WTC11 (cell line): ENCODE measurements around the gene TM9SF3.

Experiments used
- CBFB ChIP-seq: sonication (generic); formaldehyde crosslinking; IDR thresholded peaks from 2 replicates; pipeline ENCODE4 v1.8.1; 2022; ENCODE audit warnings: mild to moderate bottlenecking, low read depth, missing genetic modification reagents
- ESRRA ChIP-seq: sonication (generic); formaldehyde crosslinking; IDR thresholded peaks from 2 replicates; pipeline ENCODE4 v1.8.1; 2022; ENCODE audit warnings: mild to moderate bottlenecking, missing genetic modification reagents, borderline replicate concordance
- FOXJ3 ChIP-seq: sonication (generic); formaldehyde crosslinking; IDR thresholded peaks from 2 replicates; pipeline ENCODE4 v1.9.0; 2021; ENCODE audit warnings: missing genetic modification reagents, mild to moderate bottlenecking, borderline replicate concordance
- NFE2L1 ChIP-seq: sonication (generic); formaldehyde crosslinking; IDR thresholded peaks from 2 replicates; pipeline ENCODE4 v1.8.1; 2023; ENCODE audit warnings: missing genetic modification reagents
- NFYB ChIP-seq: sonication (generic); formaldehyde crosslinking; conservative IDR thresholded peaks from 2 replicates; pipeline ENCODE4 v1.8.0; 2022; ENCODE audit warnings: low read depth, missing genetic modification reagents
- SP1 ChIP-seq: sonication (generic); formaldehyde crosslinking; conservative IDR thresholded peaks from 2 replicates; pipeline ENCODE4 v1.8.1; 2022; ENCODE audit warnings: missing genetic modification reagents
- TF ChIP-seq, protein P1 (sequence below): fragments of 200-600 bp; IDR thresholded peaks from 2 replicates; pipeline ENCODE4 v1.8.0; 2022; ENCODE audit warnings: antibody characterized with exemption
- TF ChIP-seq, protein P2 (sequence below): sonication (generic); formaldehyde crosslinking; IDR thresholded peaks from 2 replicates; pipeline ENCODE4 v1.8.0; 2022; ENCODE audit warnings: missing genetic modification reagents
- TF ChIP-seq, protein P3 (sequence below): sonication (generic); formaldehyde crosslinking; IDR thresholded peaks from 2 replicates; pipeline ENCODE4 v1.8.0; 2022; ENCODE audit warnings: mild to moderate bottlenecking, missing genetic modification reagents

DNA sequence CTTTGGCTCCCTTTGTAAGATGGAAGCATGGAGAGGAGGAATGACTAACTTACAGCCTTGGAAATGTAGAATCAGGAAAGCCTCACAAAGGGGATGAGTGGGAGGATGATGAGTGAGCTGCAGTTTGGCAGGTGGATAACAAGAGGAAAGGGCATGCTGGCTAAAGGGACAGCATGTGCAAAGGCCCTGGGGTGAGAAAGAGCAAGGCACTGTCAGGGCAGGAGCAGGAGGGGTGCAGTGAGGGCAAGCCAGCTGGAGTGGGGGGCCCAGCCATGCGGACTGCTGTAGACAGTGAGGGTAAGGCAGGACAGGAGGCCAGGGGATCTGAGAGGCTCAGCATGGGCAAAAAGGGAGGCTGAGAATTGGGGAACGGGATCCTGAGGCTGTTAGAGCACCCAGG is 93.6 kb downstream of the TM9SF3 start:
- TF ChIP-seq, protein P1, sequence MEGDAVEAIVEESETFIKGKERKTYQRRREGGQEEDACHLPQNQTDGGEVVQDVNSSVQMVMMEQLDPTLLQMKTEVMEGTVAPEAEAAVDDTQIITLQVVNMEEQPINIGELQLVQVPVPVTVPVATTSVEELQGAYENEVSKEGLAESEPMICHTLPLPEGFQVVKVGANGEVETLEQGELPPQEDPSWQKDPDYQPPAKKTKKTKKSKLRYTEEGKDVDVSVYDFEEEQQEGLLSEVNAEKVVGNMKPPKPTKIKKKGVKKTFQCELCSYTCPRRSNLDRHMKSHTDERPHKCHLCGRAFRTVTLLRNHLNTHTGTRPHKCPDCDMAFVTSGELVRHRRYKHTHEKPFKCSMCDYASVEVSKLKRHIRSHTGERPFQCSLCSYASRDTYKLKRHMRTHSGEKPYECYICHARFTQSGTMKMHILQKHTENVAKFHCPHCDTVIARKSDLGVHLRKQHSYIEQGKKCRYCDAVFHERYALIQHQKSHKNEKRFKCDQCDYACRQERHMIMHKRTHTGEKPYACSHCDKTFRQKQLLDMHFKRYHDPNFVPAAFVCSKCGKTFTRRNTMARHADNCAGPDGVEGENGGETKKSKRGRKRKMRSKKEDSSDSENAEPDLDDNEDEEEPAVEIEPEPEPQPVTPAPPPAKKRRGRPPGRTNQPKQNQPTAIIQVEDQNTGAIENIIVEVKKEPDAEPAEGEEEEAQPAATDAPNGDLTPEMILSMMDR = no peak
- TF ChIP-seq, protein P2, sequence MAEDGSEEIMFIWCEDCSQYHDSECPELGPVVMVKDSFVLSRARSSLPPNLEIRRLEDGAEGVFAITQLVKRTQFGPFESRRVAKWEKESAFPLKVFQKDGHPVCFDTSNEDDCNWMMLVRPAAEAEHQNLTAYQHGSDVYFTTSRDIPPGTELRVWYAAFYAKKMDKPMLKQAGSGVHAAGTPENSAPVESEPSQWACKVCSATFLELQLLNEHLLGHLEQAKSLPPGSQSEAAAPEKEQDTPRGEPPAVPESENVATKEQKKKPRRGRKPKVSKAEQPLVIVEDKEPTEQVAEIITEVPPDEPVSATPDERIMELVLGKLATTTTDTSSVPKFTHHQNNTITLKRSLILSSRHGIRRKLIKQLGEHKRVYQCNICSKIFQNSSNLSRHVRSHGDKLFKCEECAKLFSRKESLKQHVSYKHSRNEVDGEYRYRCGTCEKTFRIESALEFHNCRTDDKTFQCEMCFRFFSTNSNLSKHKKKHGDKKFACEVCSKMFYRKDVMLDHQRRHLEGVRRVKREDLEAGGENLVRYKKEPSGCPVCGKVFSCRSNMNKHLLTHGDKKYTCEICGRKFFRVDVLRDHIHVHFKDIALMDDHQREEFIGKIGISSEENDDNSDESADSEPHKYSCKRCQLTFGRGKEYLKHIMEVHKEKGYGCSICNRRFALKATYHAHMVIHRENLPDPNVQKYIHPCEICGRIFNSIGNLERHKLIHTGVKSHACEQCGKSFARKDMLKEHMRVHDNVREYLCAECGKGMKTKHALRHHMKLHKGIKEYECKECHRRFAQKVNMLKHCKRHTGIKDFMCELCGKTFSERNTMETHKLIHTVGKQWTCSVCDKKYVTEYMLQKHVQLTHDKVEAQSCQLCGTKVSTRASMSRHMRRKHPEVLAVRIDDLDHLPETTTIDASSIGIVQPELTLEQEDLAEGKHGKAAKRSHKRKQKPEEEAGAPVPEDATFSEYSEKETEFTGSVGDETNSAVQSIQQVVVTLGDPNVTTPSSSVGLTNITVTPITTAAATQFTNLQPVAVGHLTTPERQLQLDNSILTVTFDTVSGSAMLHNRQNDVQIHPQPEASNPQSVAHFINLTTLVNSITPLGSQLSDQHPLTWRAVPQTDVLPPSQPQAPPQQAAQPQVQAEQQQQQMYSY (CRISPR knock-in tag) = no peak
- TF ChIP-seq FOXJ3 (CRISPR knock-in tag) = no peak
- no peak for TF ChIP-seq NFE2L1 (CRISPR knock-in tag)
- TF ChIP-seq CBFB (CRISPR knock-in tag) = no peak
- no peak for TF ChIP-seq SP1
- TF ChIP-seq ESRRA (CRISPR knock-in tag) = no peak
- TF ChIP-seq, protein P3, sequence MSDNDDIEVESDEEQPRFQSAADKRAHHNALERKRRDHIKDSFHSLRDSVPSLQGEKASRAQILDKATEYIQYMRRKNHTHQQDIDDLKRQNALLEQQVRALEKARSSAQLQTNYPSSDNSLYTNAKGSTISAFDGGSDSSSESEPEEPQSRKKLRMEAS = no peak
- no peak for TF ChIP-seq NFYB (CRISPR knock-in tag)
